ENCODE results near the gene CHCHD2. TPM values are rescaled to one million over a fixed set of nuclear protein-coding genes. Genes with fewer than 3 reads are reported as not detected.
"Not testable (repeated sequence)": the region's sequence is repeated elsewhere in the genome, so short reads cannot be mapped to it uniquely, and the experiment has no call there.

Gene CHCHD2
- total RNA-seq, 1 experiment from 2014 or later = 1,201 TPM

- no peak for DNase-seq (ENCODE audit: low read depth)
Observed at GRCh38 chr7:56083150-56083785, 23.0 kb downstream of the CHCHD2 start.

- DNase-seq (ENCODE audit: low read depth) = no peak
Observed at GRCh38 chr7:56081626-56082340, 24.5 kb downstream of the CHCHD2 start.

- DNase-seq (ENCODE audit: low read depth) = not testable (repeated sequence)
Observed at GRCh38 chr7:56080726-56081435, 25.4 kb downstream of the CHCHD2 start.

DNA sequence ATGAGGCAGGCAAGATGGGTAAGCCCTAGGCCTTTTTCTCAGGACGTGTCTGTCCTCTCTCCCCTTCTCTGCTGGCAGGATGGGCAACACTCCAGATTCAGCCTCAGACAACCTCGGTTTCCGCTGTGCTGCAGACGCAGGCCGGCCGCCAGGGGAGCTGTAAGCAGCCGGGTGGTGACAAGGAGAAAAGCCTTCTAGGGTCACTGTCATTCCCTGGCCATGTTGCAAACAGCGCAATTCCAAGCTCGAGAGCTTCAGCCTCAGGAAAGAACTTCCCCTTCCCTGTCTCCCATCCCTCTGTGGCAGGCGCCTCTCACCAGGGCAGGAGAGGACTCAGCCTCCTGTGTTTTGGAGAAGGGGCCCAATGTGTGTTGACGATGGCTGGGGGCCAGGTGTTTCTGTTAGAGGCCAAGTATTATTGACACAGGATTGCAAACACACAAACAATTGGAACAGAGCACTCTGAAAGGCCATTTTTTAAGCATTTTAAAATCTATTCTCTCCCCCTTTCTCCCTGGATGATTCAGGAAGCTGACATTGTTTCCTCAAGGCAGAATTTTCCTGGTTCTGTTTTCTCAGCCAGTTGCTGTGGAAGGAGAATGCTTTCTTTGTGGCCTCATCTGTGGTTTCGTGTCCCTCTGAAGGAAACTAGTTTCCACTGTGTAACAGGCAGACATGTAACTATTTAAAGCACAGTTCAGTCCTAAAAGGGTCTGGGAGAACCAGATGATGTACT lies 26.7 kb downstream of the CHCHD2 start:
- peak; percentile 39 for DNase-seq (ENCODE audit: low read depth)

DNA sequence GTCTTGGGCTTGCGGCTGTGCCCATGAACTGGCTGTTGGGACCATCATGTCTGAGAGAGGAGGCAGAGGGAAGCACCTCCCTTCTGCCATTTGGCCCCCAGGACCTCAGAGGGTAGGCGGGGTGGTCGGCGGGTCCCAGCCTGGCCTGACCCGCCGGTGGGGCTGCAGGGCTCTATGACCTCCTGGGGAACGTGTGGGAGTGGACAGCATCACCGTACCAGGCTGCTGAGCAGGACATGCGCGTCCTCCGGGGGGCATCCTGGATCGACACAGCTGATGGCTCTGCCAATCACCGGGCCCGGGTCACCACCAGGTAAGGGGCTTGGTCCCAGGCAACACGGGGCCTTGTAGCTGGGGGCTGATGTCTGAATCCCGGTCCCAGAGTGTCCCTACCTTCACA lies 28.1 kb downstream of the CHCHD2 start:
- no peak for DNase-seq (ENCODE audit: low read depth)

DNA sequence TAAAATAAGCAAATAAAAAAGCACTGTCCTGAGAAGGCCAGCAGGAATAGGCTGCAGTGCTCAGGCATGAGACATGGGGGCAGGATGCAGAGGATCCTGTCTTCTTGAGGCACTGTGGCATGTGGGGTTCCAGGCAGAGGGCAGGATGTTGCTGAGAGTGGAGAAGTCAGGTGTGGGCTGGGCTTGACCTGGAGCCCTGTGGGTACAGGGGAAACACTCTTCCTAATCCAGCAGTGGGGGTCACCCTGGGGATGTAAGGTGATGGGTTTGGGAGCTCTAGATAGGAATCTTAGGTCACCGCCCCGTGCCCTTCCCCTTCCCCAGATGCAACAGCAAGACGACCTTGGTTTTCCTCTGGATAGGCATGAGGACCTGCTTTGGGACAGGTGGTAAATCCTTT lies 28.6 kb downstream of the CHCHD2 start:
- no peak for DNase-seq (ENCODE audit: low read depth)

DNA sequence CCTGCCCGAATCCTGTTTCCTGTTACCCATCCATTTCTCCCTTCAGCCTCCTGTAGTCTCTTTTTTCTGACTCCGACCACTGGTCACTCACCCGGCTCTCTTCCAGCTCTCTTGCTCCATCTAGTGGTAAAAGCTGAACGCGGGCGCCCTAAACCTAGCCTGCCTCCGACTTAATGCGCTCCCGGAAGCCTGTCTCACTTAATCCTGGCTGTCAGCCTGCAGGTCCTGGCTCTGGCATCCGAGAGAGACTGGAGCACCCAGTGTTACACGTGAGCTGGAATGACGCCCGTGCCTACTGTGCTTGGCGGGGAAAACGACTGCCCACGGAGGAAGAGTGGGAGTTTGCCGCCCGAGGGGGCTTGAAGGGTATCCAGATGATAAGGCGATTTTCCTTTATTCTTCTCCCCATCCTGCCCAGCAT lies 31.9 kb downstream of the CHCHD2 start:
- DNase-seq (ENCODE audit: low read depth) = peak; percentile 85

DNA sequence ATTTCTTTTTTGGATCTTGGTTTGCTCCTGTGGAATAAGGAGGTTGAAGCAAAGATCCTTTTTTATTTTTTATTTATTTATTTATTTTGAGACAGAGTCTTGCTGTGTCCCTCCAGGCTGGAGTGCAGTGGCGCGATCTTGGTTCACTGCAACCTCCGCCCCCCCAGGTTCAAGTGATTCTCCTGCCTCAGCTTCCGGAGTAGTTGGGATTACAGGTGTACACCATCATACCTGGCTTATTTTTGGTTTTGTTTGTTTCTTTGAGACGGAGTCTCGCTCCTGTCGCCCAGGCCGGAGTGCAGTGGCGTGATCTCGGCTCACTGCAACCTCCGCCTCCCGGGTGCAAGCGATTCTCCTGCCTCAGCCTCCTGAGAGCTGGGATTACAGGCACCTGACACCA lies 39.9 kb downstream of the CHCHD2 start:
- not testable (repeated sequence) for DNase-seq (ENCODE audit: low read depth)

GRCh38 chr7:56063882-56064625 lies 42.2 kb downstream of the CHCHD2 start, which contains the start of gene SUMF2:
TSS of gene SUMF2 (plus strand) at chr7:56064286. CDS start at chr7:56064312, 26 bp downstream.
- DNase-seq (ENCODE audit: low read depth) = peak; percentile 99

DNA sequence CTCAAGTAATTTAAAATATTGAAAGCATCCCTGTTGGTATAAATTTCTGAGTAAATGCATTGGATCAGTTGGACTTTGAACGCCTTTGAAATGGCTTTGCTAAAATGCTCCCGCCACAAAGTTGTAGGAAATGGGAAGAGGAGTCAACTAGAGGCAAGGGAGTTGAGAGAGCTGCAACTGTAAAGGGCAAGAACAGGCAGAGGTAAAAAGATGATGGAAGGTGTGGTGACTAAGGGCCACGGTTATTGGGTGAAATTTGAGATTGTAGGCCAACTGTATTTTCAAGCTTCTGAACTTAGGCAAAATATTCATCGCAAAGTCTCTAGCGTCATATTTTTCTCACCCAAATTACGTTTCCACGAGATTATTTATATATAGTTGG lies 42.8 kb downstream of the CHCHD2 start:
- no peak for DNase-seq (ENCODE audit: low read depth)

DNA sequence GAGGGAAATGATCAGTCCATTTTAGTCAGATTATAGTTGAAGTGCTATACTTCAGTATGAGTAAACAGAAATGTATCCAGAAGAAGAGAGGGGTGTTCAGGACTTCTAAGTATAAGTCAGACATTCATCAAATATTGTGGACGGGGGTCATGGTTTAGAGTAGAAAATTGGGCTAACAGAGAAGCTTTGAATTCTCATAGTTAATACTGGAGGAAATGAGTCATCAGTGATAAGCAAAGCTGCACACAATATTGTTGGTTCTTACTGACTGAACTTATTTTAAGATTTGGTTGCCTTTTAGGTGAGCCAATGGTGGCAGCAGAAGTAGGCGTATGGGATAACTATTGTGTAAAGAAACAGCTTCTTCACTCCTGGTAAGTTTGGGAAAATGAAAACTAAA lies 43.9 kb downstream of the CHCHD2 start:
- peak; percentile 63 for DNase-seq (ENCODE audit: low read depth)

DNA sequence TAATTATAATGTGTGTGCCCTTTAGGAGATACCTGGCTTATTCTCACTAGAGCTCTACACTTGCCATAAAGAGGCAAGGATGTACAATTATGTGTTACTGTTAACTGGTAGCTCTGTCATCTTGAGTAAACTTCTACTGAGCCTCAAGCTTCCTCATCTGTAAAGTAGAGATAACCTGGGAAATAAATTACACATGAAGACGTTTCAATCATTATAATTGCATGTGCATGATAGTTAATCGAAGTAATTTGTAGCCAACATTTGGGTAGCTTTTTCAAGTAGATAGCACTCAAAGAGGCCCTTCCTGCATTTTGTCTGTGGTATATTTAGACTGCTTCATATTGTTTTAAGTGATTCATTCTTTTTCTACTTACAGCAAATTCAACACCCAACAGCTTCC lies 52.3 kb downstream of the CHCHD2 start:
- DNase-seq (ENCODE audit: low read depth) = no peak

DNA sequence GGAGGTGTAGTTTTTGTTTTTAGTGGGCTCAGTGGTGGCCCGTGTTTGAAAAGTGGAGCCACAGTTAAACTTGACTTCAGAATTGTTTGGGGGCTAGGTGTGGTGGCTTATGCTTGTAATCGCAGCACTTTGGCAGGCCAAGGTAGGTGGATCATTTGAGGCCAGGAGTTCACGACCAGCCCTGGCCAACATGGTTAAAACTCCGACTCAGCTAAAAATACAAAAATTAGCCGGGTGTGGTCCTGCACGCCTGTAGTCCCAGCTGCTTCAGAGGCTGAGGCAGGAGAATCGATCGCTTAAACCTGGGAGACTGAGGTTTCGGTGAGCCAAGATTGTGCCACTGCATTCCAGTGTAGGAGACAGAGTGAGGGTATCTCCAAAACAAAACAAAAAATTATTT lies 52.9 kb downstream of the CHCHD2 start:
- DNase-seq (ENCODE audit: low read depth) = no peak

Other genes with a start within 250 kb of the CHCHD2 start
- not detected in 2 replicates for gene SEPTIN14, start 243.7 kb downstream of the CHCHD2 start, total RNA-seq (2014; rRNA removed; shearing (Covaris generic))
- gene ZNF713, start 219.0 kb downstream of the CHCHD2 start, total RNA-seq (2014; rRNA removed; shearing (Covaris generic)) = 2.9 and 8.0 TPM in 2 replicates
- 40.0 and 55.8 TPM in 2 replicates for gene MRPS17, start 154.6 kb downstream of the CHCHD2 start, total RNA-seq (2014; rRNA removed; shearing (Covaris generic))
- gene NIPSNAP2, start 141.9 kb downstream of the CHCHD2 start, total RNA-seq (2014; rRNA removed; shearing (Covaris generic)) = 65.8 and 68.6 TPM in 2 replicates
- gene PSPH, start 55.0 kb downstream of the CHCHD2 start, total RNA-seq (2014; rRNA removed; shearing (Covaris generic)) = 113 and 129 TPM in 2 replicates
- 1,003 and 1,301 TPM in 2 replicates for gene CCT6A, start 54.7 kb downstream of the CHCHD2 start, total RNA-seq (2014; rRNA removed; shearing (Covaris generic))
- 167 and 168 TPM in 2 replicates for gene SUMF2, start 42.2 kb downstream of the CHCHD2 start, total RNA-seq (2014; rRNA removed; shearing (Covaris generic))
- gene PHKG1, start 13.5 kb downstream of the CHCHD2 start, total RNA-seq (2014; rRNA removed; shearing (Covaris generic)) = 1.5 TPM in 1 of 2 replicates, not detected in the other
- not detected in 2 replicates for gene NUPR2, start 9.9 kb upstream of the CHCHD2 start, total RNA-seq (2014; rRNA removed; shearing (Covaris generic))